HG02610 (cell line): ENCODE data around the gene TAF1A.

ENCODE experiments used
- ATAC-seq: cut with Tn5 transposase; IDR thresholded peaks from one replicate; pipeline ENCODE4 v1.9.1; 2021; ENCODE audit warnings: mild to moderate bottlenecking, moderate library complexity; ENCODE audit not compliant: unreplicated experiment

The TAF1A gene

GRCh38 chr1:222539951-222540597 is 49.7 kb downstream of the TAF1A start:
- ATAC-seq = no peak

- ATAC-seq = no peak
Measured at GRCh38 chr1:222535455-222535854, 54.3 kb downstream of the TAF1A start.

- no peak for ATAC-seq
Measured at GRCh38 chr1:222530852-222531251, 58.9 kb downstream of the TAF1A start.

GRCh38 chr1:222529916-222530315 is 59.8 kb downstream of the TAF1A start:
- ATAC-seq = no peak

- ATAC-seq = no peak
Measured at GRCh38 chr1:222529181-222529580, 60.6 kb downstream of the TAF1A start.

GRCh38 chr1:222525951-222526350 is 63.8 kb downstream of the TAF1A start:
- no peak for ATAC-seq

- ATAC-seq = no peak
Measured at GRCh38 chr1:222523852-222524251, 65.9 kb downstream of the TAF1A start.

- ATAC-seq = no peak
Measured at GRCh38 chr1:222522105-222522915, 67.4 kb downstream of the TAF1A start.

GRCh38 chr1:222521299-222522104 is 68.2 kb downstream of the TAF1A start:
- ATAC-seq = no peak
